SH-SY5Y (cell line): ENCODE results near the gene CDS2.

Experiments
- GATA2 ChIP-seq: IDR thresholded peaks from 2 replicates; pipeline ENCODE4 v1.6.1; 2011; ENCODE audit warnings: mild to moderate bottlenecking, low read depth, low read length
- GATA3 ChIP-seq: IDR thresholded peaks from 2 replicates; pipeline ENCODE4 v1.6.1; 2011; ENCODE audit warnings: low read depth, mild to moderate bottlenecking, low read length, moderate library complexity

GRCh38 chr20:5090191-5090590 is 36.6 kb upstream of the CDS2 start:
- TF ChIP-seq GATA2 (no peak), GATA3 (no peak)
